ENCODE data around the gene TTC9. TPM values are rescaled to one million over a fixed set of nuclear protein-coding genes. Genes with fewer than 3 reads are reported as not detected.

TTC9 gene
- total RNA-seq, 2 donors from 2014 or later = 3.2 to 6.7 TPM

DNA sequence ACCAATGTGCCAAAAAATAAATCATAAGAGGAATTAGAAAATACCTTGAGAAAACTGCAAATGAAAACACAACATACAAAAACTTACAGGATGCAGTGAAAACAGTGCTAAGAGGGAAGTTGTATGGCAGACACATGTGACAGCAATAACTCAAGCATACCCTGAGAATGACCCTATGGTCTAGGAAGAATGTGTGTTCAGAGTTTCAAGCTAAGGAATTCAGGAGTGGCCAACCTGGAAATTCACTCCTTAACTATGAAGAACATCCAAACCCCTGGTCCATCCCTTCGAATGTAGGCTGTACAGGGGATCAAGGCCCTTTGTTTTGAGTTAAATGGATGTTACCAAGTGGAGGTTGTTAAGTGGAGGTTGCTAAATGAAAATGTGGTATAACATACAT is 16.7 kb upstream of the TTC9 start:
- TF ChIP-seq, protein P1, sequence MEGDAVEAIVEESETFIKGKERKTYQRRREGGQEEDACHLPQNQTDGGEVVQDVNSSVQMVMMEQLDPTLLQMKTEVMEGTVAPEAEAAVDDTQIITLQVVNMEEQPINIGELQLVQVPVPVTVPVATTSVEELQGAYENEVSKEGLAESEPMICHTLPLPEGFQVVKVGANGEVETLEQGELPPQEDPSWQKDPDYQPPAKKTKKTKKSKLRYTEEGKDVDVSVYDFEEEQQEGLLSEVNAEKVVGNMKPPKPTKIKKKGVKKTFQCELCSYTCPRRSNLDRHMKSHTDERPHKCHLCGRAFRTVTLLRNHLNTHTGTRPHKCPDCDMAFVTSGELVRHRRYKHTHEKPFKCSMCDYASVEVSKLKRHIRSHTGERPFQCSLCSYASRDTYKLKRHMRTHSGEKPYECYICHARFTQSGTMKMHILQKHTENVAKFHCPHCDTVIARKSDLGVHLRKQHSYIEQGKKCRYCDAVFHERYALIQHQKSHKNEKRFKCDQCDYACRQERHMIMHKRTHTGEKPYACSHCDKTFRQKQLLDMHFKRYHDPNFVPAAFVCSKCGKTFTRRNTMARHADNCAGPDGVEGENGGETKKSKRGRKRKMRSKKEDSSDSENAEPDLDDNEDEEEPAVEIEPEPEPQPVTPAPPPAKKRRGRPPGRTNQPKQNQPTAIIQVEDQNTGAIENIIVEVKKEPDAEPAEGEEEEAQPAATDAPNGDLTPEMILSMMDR (IDR thresholded peaks at IDR 0.05) = no peak
- no peak for TF ChIP-seq POLR2AphosphoS5 (IDR thresholded peaks at IDR 0.05)
- no peak for TF ChIP-seq POLR2A (IDR thresholded peaks at IDR 0.05)
- Histone ChIP-seq H3K27me3 (replicated peaks; ENCODE audit: insufficient read depth) (no peaks in the 10 kb centered on the region), H3K4me1 (replicated peaks) (no peaks in the 10 kb centered on the region), H3K4me3 (no peak overlapping the region), H3K9me3 (no peaks in the 10 kb centered on the region), H3K27ac (no peak overlapping the region), H3K36me3 (no peaks in the 10 kb centered on the region)
- 67% methylated on average over 1 of the region's 1 CpG for WGBS
- intact Hi-C loops (cut with DNase I) = loop anchor here (10.0 kb wide), 1 partner anchor 90 kb away; no protein-coding TSS in a partner anchor
- DNase-seq (ENCODE audit: low spot score) = no peak

DNA sequence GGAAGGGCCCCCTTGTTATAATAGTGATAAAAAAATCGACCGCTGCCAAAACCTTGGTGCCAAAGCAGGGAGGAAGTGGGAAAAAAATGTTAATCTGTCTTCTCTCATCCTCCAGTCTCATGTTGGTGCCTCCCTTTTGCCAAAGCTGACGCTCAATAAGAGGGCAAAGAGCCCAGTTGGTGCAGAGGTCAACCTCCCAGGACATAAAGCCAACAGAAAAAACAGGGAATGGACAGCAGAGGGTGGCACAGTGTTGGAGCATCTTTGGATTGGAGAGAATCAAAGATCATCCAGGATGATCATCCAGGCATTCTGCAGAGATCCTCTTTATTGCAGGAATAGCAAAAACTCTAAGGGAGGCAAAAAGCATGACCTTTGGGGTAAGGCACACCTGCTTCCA is 9.8 kb upstream of the TTC9 start:
- H3K9me3 ChIP-seq = no peaks in the 10 kb centered on the region
- TF ChIP-seq POLR2A (IDR thresholded peaks at IDR 0.05) = no peak
- TF ChIP-seq, protein P1 (IDR thresholded peaks at IDR 0.05) = no peak

GRCh38 chr14:70635971-70636595 is 5.6 kb upstream of the TTC9 start:
- Histone ChIP-seq H3K27ac (no peak overlapping the region), H3K36me3 (no peaks in the 10 kb centered on the region), H3K4me1 (replicated peaks) (no peaks in the 10 kb centered on the region), H3K4me3 (no peak overlapping the region), H3K27me3 (replicated peaks; ENCODE audit: insufficient read depth) (no peaks in the 10 kb centered on the region), H3K9me3 (no peaks in the 10 kb centered on the region)
- 93% methylated on average over 6 of the region's 6 CpGs for WGBS
- intact Hi-C loops (cut with DNase I) = no loop called here
- DNase-seq (ENCODE audit: low spot score) = no peak
- TF ChIP-seq POLR2AphosphoS5 (IDR thresholded peaks at IDR 0.05) (no peak), POLR2A (IDR thresholded peaks at IDR 0.05) (no peak)
- TF ChIP-seq, protein P1 (IDR thresholded peaks at IDR 0.05) = no peak

More for the DNA sequence above, 9.8 kb upstream of the TTC9 start:
- no peak for DNase-seq (ENCODE audit: low spot score)
- WGBS = 76% methylated on average over 3 of the region's 3 CpGs
- Histone ChIP-seq H3K4me1 (replicated peaks) (no peaks in the 10 kb centered on the region), H3K27ac (no peak overlapping the region), H3K27me3 (replicated peaks; ENCODE audit: insufficient read depth) (no peaks in the 10 kb centered on the region), H3K36me3 (no peaks in the 10 kb centered on the region), H3K4me3 (no peak overlapping the region)
- intact Hi-C loops (cut with DNase I) = no loop called here

- 41% methylated on average over 2 of the region's 2 CpGs for WGBS
- H3K4me1 ChIP-seq (replicated peaks) = no peaks in the 10 kb centered on the region
- no peaks in the 10 kb centered on the region for H3K27me3 ChIP-seq (replicated peaks; ENCODE audit: insufficient read depth)
- intact Hi-C loops (cut with DNase I) = no loop called here
- no peak overlapping the region for H3K27ac ChIP-seq
- no peak overlapping the region for H3K4me3 ChIP-seq
- no peak for DNase-seq (ENCODE audit: low spot score)
- no peaks in the 10 kb centered on the region for H3K36me3 ChIP-seq
- H3K9me3 ChIP-seq = no peaks in the 10 kb centered on the region
- TF ChIP-seq POLR2A (IDR thresholded peaks at IDR 0.05) (no peak), POLR2AphosphoS5 (IDR thresholded peaks at IDR 0.05) (no peak)
- TF ChIP-seq, protein P1 (IDR thresholded peaks at IDR 0.05) = no peak
Measured at GRCh38 chr14:70638416-70638815, 3.3 kb upstream of the TTC9 start.

GRCh38 chr14:70640938-70641547 is 673 bp upstream of the TTC9 start:
- peak; percentile 22 for DNase-seq (ENCODE audit: low spot score)

More at GRCh38 chr14:70640938-70641547, 673 bp upstream of the TTC9 start:
- intact Hi-C loops (cut with DNase I) = loop anchor here (10.0 kb wide), 1 partner anchor 174 kb away; no protein-coding TSS in a partner anchor
- WGBS = under 1% methylated on average over 28 of the region's 28 CpGs
- Histone ChIP-seq H3K9me3 (no peaks in the 10 kb centered on the region), H3K27ac (no peak overlapping the region), H3K4me1 (replicated peaks) (no peaks in the 10 kb centered on the region), H3K36me3 (no peaks in the 10 kb centered on the region), H3K27me3 (replicated peaks; ENCODE audit: insufficient read depth) (no peaks in the 10 kb centered on the region), H3K4me3 (peak overlapping the region; percentile 60 to 66)
- TF ChIP-seq POLR2A (IDR thresholded peaks at IDR 0.05) = no peak
- TF ChIP-seq, protein P1 (IDR thresholded peaks at IDR 0.05) = no peak
- TF ChIP-seq POLR2AphosphoS5 (IDR thresholded peaks at IDR 0.05) = no peak

Data from prostate gland (tissue), 2 donors.